ENCODE measurements around the gene ZFP3. TPM values are rescaled to one million over a fixed set of nuclear protein-coding genes. Genes with fewer than 3 reads are reported as not detected.

The ZFP3 gene
- total and polyA plus RNA-seq, 2 donors (not counting 3 experiments of a cell fraction or from before 2014, with no cell fraction given), result 1.7 TPM

GRCh38 chr17:5118219-5118618 lies 40.0 kb downstream of the ZFP3 start:
- ChIA-PET POLR2A (no interaction called here), CTCF (no interaction called here)
- intact Hi-C loops (cut with micrococcal nuclease) (no loop called here), dilution Hi-C loops (cut with MboI; ENCODE audit: extremely low pct_ligation_motif_present, low sequenced_read_pairs) (no loop called here)
- Histone ChIP-seq H3K36me3 (ENCODE audit: control insufficient read depth in 2 of 2, extremely low read depth in 1 of 2, insufficient read depth in 2 of 2, low read length in 2 of 2) (no peaks in the 10 kb centered on the region), H3K79me2 (ENCODE audit: control insufficient read depth, insufficient read depth, low read length) (no peaks in the 10 kb centered on the region), H3K27me3 (ENCODE audit: control insufficient read depth in 2 of 2, insufficient read depth in 2 of 2, low read length in 2 of 2) (peaks cover 34 to 42% of the 10 kb centered on the region in 2 experiments), H3K4me1 (ENCODE audit: control insufficient read depth, extremely low read depth, insufficient read depth, low read length) (no peaks in the 10 kb centered on the region), H3K9ac (replicated peaks; ENCODE audit: extremely low read depth, insufficient read depth, low read length) (no peak overlapping the region), H3K4me2 (ENCODE audit: insufficient read depth, low read length) (no peak overlapping the region), H4K20me1 (replicated peaks; ENCODE audit: control insufficient read depth, extremely low read depth, insufficient read depth, low read length) (no peaks in the 10 kb centered on the region), H3K9me3 (replicated peaks; ENCODE audit: control insufficient read depth, insufficient read depth, low read length) (no peaks in the 10 kb centered on the region), H2AFZ (ENCODE audit: low read depth, low read length) (no peak overlapping the region), H3K4me3 (replicated peaks in 1 of 3; ENCODE audit: insufficient read depth in 1 of 3, low read depth in 1 of 3, low read length in 3 of 3) (no peak overlapping the region), H3K9me1 (replicated peaks; ENCODE audit: control insufficient read depth, extremely low read depth, insufficient read depth, low read length) (no peaks in the 10 kb centered on the region), H3K27ac (ENCODE audit: insufficient read depth, low read depth, low read length) (no peak overlapping the region)
- FAIRE-seq (no peak), DNase-seq (ENCODE audit: low read depth, low spot score) (no peak)
- no peak for TF ChIP-seq POLR2AphosphoS5 (IDR thresholded peaks at IDR 0.05; ENCODE audit: insufficient read depth, low read depth, low read length)
- TF ChIP-seq CTCF (IDR thresholded peaks at IDR 0.05; ENCODE audit: extremely low read depth in 1 of 2, insufficient read depth in 1 of 2, low read depth in 1 of 2, low read length in 2 of 2), result no peak
- TF ChIP-seq GATA2 (IDR thresholded peaks at IDR 0.05; ENCODE audit: insufficient read depth, insufficient read length, low read depth, low read length), result no peak
- TF ChIP-seq MYC (IDR thresholded peaks at IDR 0.05; ENCODE audit: low read depth, low read length), result no peak
- TF ChIP-seq FOS (IDR thresholded peaks at IDR 0.05; ENCODE audit: borderline replicate concordance, insufficient read depth, low read length), result no peak
- TF ChIP-seq JUN (IDR thresholded peaks at IDR 0.05; ENCODE audit: borderline replicate concordance, insufficient read depth, insufficient read length, low read depth), result no peak
- no peak for TF ChIP-seq POLR2A (IDR thresholded peaks at IDR 0.05; ENCODE audit: low read depth, low read length)
- TF ChIP-seq EZH2 (IDR thresholded peaks at IDR 0.05; ENCODE audit: borderline replicate concordance, low read depth, low read length, severe bottlenecking), result no peak
- BruUV-seq (replicated peaks), result no TSS peak
